BLaER1 treated with 17β-estradiol and CSF1 and Interleukin-3, amounts not matched to agents 10 nM and 100 nM (cell line): Measurements from ENCODE around the gene TTF2.

Experiments
- H3K27ac ChIP-seq, 11 experiments: shearing (Covaris generic); formaldehyde crosslinking; 2 replicates each; pipeline ENCODE4 v1.8.1; 2022
- H3K27me3 ChIP-seq, 11 experiments: shearing (Covaris generic); formaldehyde crosslinking; 2 replicates each; pipeline ENCODE4 v1.8.1; 2022
- H3K36me3 ChIP-seq, 11 experiments: shearing (Covaris generic); formaldehyde crosslinking; 2 replicates each; pipeline ENCODE4 v1.8.1; 2022
- H3K4me1 ChIP-seq, 10 experiments: shearing (Covaris generic); formaldehyde crosslinking; 2 replicates each; pipeline ENCODE4 v1.8.1; 2022
- H3K4me2 ChIP-seq, 11 experiments: shearing (Covaris generic); formaldehyde crosslinking; 2 replicates each; pipeline ENCODE4 v1.8.1; 2022
- H3K4me3 ChIP-seq, 10 experiments: shearing (Covaris generic); formaldehyde crosslinking; 2 replicates each; pipeline ENCODE4 v1.8.1; 2022
- H3K9ac ChIP-seq, 11 experiments: shearing (Covaris generic); formaldehyde crosslinking; 2 replicates each; pipeline ENCODE4 v1.8.1; 2022
- H3K9me3 ChIP-seq, 11 experiments: shearing (Covaris generic); formaldehyde crosslinking; replicated peaks in 1 of 11; 2 replicates each; pipeline ENCODE4 v1.8.1; 2022
- H4K20me1 ChIP-seq, 11 experiments: shearing (Covaris generic); formaldehyde crosslinking; 2 replicates each; pipeline ENCODE4 v1.8.1; 2022
- Cebpa-rat ChIP-seq, 11 experiments: shearing (Covaris generic); IDR thresholded peaks; 2 replicates each; pipeline ENCODE4 v1.8.1; 2022

TTF2 gene

GRCh38 chr1:117051224-117052064, 8.7 kb upstream of the TTF2 start:
- no peak for TF ChIP-seq Cebpa-rat (IDR thresholded peaks at IDR 0.05)
- Histone ChIP-seq H3K27ac (peak overlapping the region; percentile 66 to 87 (median 80)), H3K4me3 (peak overlapping the region in 9 of 10 experiments; percentile 0 to 41 (median 13); a peak in 10 of 20 replicates)

GRCh38 chr1:117054068-117054467, 6.1 kb upstream of the TTF2 start:
- H3K36me3 ChIP-seq = no peaks in the 10 kb centered on the region
- H3K4me2 ChIP-seq = 0 out of 22 replicates have a peak overlapping the region, but pooled peaks of 1 of the 11 experiments have one; percentile 86
- peak overlapping the region in 2 of 11 experiments; percentile 33 to 35; a peak in 2 of 22 replicates for H3K27ac ChIP-seq
- H3K4me1 ChIP-seq = peaks cover 44 to 75% (median 48%) of the 10 kb centered on the region in 10 experiments
- H4K20me1 ChIP-seq = no peaks in the 10 kb centered on the region
- no peaks in the 10 kb centered on the region for H3K9me3 ChIP-seq
- TF ChIP-seq Cebpa-rat (IDR thresholded peaks at IDR 0.05) = no peak
- no peak overlapping the region for H3K9ac ChIP-seq
- no peaks in the 10 kb centered on the region for H3K27me3 ChIP-seq
- H3K4me3 ChIP-seq = no peak overlapping the region

More at GRCh38 chr1:117051224-117052064, 8.7 kb upstream of the TTF2 start:
- H3K4me2 ChIP-seq = peak overlapping the region; percentile 65 to 87 (median 76)
- H3K27me3 ChIP-seq = no peaks in the 10 kb centered on the region
- no peaks in the 10 kb centered on the region for H3K9me3 ChIP-seq
- H3K4me1 ChIP-seq = peaks cover 42 to 76% (median 48%) of the 10 kb centered on the region in 10 experiments
- peak overlapping the region; percentile 58 to 76 (median 73) for H3K9ac ChIP-seq
- H4K20me1 ChIP-seq = no peaks in the 10 kb centered on the region
- no peaks in the 10 kb centered on the region for H3K36me3 ChIP-seq

GRCh38 chr1:117058810-117059209, 1.3 kb upstream of the TTF2 start:
- H3K27ac ChIP-seq = peak overlapping the region in 9 of 11 experiments; percentile 76 to 90 (median 86); a peak in 16 of 22 replicates
- peak overlapping the region in 10 of 11 experiments; percentile 66 to 91 (median 86); a peak in 18 of 22 replicates for H3K9ac ChIP-seq

GRCh38 chr1:117059334-117059677, 820 bp upstream of the TTF2 start:
- no peaks in the 10 kb centered on the region for H4K20me1 ChIP-seq
- H3K9me3 ChIP-seq = no peaks in the 10 kb centered on the region
- peak overlapping the region; percentile 68 to 88 (median 82) for H3K4me3 ChIP-seq
- H3K27ac ChIP-seq = peak overlapping the region in 10 of 11 experiments; percentile 25 to 90 (median 86); a peak in 20 of 22 replicates
- TF ChIP-seq Cebpa-rat (IDR thresholded peaks at IDR 0.05) = no peak
- H3K4me2 ChIP-seq = peak overlapping the region; percentile 73 to 100 (median 92)
- H3K9ac ChIP-seq = peak overlapping the region; percentile 66 to 91 (median 86)
- no peaks in the 10 kb centered on the region for H3K27me3 ChIP-seq
- H3K4me1 ChIP-seq = peaks cover 32 to 57% (median 39%) of the 10 kb centered on the region in 10 experiments
- peaks cover 0 to 26% (median 22%) of the 10 kb centered on the region in 11 experiments; a peak in 18 of 22 replicates for H3K36me3 ChIP-seq

More at GRCh38 chr1:117058810-117059209, 1.3 kb upstream of the TTF2 start:
- Histone ChIP-seq H3K27me3 (no peaks in the 10 kb centered on the region), H3K4me2 (peak overlapping the region; percentile 73 to 100 (median 92); a peak in 21 of 22 replicates), H3K4me3 (peak overlapping the region; percentile 68 to 88 (median 82); a peak in 19 of 20 replicates), H3K9me3 (no peaks in the 10 kb centered on the region), H4K20me1 (no peaks in the 10 kb centered on the region), H3K36me3 (peaks cover 0 to 21% (median 17%) of the 10 kb centered on the region in 11 experiments; a peak in 18 of 22 replicates), H3K4me1 (peaks cover 32 to 59% (median 39%) of the 10 kb centered on the region in 10 experiments)
- no peak for TF ChIP-seq Cebpa-rat (IDR thresholded peaks at IDR 0.05)

GRCh38 chr1:117060441-117061317, 553 bp downstream of the TTF2 start:
- TF ChIP-seq Cebpa-rat (IDR thresholded peaks at IDR 0.05) = no peak
- H3K27ac ChIP-seq = peak overlapping the region; percentile 39 to 90 (median 86); a peak in 21 of 22 replicates
- H3K36me3 ChIP-seq = peaks cover 0 to 40% (median 35%) of the 10 kb centered on the region in 11 experiments; a peak in 21 of 22 replicates
- peaks cover 32 to 55% (median 39%) of the 10 kb centered on the region in 10 experiments for H3K4me1 ChIP-seq
- H4K20me1 ChIP-seq = peaks cover 0 to 4% (median 0%) of the 10 kb centered on the region in 11 experiments; a peak in 1 of 22 replicates
- H3K4me3 ChIP-seq = peak overlapping the region; percentile 68 to 88 (median 82)
- no peaks in the 10 kb centered on the region for H3K27me3 ChIP-seq
- no peaks in the 10 kb centered on the region for H3K9me3 ChIP-seq
- H3K9ac ChIP-seq = peak overlapping the region; percentile 79 to 91 (median 86)
- peak overlapping the region; percentile 81 to 94 (median 91) for H3K4me2 ChIP-seq

GRCh38 chr1:117061986-117062415, 1.9 kb downstream of the TTF2 start:
- peaks cover 32 to 46% (median 38%) of the 10 kb centered on the region in 10 experiments for H3K4me1 ChIP-seq
- peak overlapping the region; percentile 0 to 94 (median 88); a peak in 18 of 22 replicates for H3K4me2 ChIP-seq
- no peaks in the 10 kb centered on the region for H3K9me3 ChIP-seq
- peaks cover 0 to 4% (median 0%) of the 10 kb centered on the region in 11 experiments; a peak in 2 of 22 replicates for H4K20me1 ChIP-seq
- H3K36me3 ChIP-seq = peaks cover 10 to 52% (median 48%) of the 10 kb centered on the region in 11 experiments
- no peaks in the 10 kb centered on the region for H3K27me3 ChIP-seq
- H3K4me3 ChIP-seq = no peak overlapping the region
- H3K27ac ChIP-seq = no peak overlapping the region
- no peak for TF ChIP-seq Cebpa-rat (IDR thresholded peaks at IDR 0.05)
- H3K9ac ChIP-seq = no peak overlapping the region; a peak in 2 of 22 replicates

- no peak overlapping the region for H3K4me2 ChIP-seq
- TF ChIP-seq Cebpa-rat (IDR thresholded peaks at IDR 0.05) = no peak
- H3K4me1 ChIP-seq = peaks cover 11 to 24% (median 17%) of the 10 kb centered on the region in 10 experiments
- H3K4me3 ChIP-seq = no peak overlapping the region
- H4K20me1 ChIP-seq = peaks cover 0 to 20% (median 0%) of the 10 kb centered on the region in 11 experiments; a peak in 6 of 22 replicates
- H3K9me3 ChIP-seq = no peaks in the 10 kb centered on the region
- H3K9ac ChIP-seq = no peak overlapping the region
- no peak overlapping the region for H3K27ac ChIP-seq
- peaks cover 11 to 94% (median 80%) of the 10 kb centered on the region in 11 experiments for H3K36me3 ChIP-seq
- no peaks in the 10 kb centered on the region for H3K27me3 ChIP-seq
Measured at GRCh38 chr1:117066367-117066766, 6.2 kb downstream of the TTF2 start.
